Activated CD8-positive, alpha-beta memory T cell treated with anti-CD3 and anti-CD28 coated beads for 36 hours (primary cell): ENCODE data around the gene ZNF101. TPM values are rescaled to one million over a fixed set of nuclear protein-coding genes. Genes with fewer than 3 reads are reported as not detected.

Source experiments
- CTCF ChIA-PET: fragments of 350-600 bp; sonication (Branson Sonifier 250); formaldehyde crosslinking; loops from one replicate; lab custom pipeline; 2021; ENCODE audit warnings: antibody characterized with exemption; lab: Charles Lee
- POLR2A ChIA-PET: fragments of 350-600 bp; sonication (Branson Sonifier 250); formaldehyde crosslinking; loops from one replicate; lab custom pipeline; 2021; ENCODE audit warnings: antibody characterized with exemption; lab: Charles Lee
- total RNA-seq, 2 experiments: library from RNA; stranded (reverse); gene quantifications; one replicate each; pipeline ENCODE4 v1.2.3, GENCODE V29; 2021

ZNF101 gene
- total RNA-seq, result 10 to 100 TPM; 63.9 to 65.7 TPM

- POLR2A ChIA-PET, result interaction anchor here (0.9 to 2.2 kb wide), 4 partner anchors 70 to 198 kb away, joined by 3 to 14 read pairs (median 5); partner anchors contain the start of genes ZNF253 and ZNF506
These were observed at the start of gene ZNF101 for GRCh38 chr19:19668230-19669012. TSS of gene ZNF101 (plus strand) at chr19:19668839. CDS start at chr19:19668964, 125 bp downstream.

GRCh38 chr19:19619181-19619848 lies 49.3 kb upstream of the ZNF101 start:
- ChIA-PET CTCF (interaction anchor here (0.7 to 1.3 kb wide), 2 partner anchors 25 to 157 kb away, joined by 5 to 9 read pairs; partner anchors contain the start of gene GMIP), POLR2A (interaction anchor here (1.3 kb wide), 1 partner anchor 9 kb away, joined by 4 read pairs; the partner anchor contains the start of gene LPAR2)

More at GRCh38 chr19:19668230-19669012, at the start of gene ZNF101:
- CTCF ChIA-PET, result interaction anchor here (0.6 to 1.4 kb wide), 4 partner anchors 25 to 273 kb away, joined by 3 to 6 read pairs (median 5); partner anchors contain the start of genes GMIP, ZNF14 and ZNF506

GRCh38 chr19:19619849-19620210 lies 48.8 kb upstream of the ZNF101 start:
- POLR2A ChIA-PET, result no interaction called here
- CTCF ChIA-PET, result interaction anchor here (1.2 to 1.3 kb wide), 2 partner anchors 17 to 24 kb away, joined by 3 to 9 read pairs; partner anchors contain the start of gene GMIP

GRCh38 chr19:19623383-19623782 lies 45.3 kb upstream of the ZNF101 start:
- ChIA-PET POLR2A (no interaction called here), CTCF (interaction anchor here (1.4 to 1.9 kb wide), 2 partner anchors 34 to 69 kb away, joined by 6 to 7 read pairs; no protein-coding TSS in a partner anchor)

- ChIA-PET POLR2A (no interaction called here), CTCF (interaction anchor here (1.9 kb wide), 1 partner anchor 70 kb away, joined by 7 read pairs; no protein-coding TSS in a partner anchor)
These were observed 44.5 kb upstream of the ZNF101 start for GRCh38 chr19:19624032-19624570.

GRCh38 chr19:19626516-19627472 lies 41.8 kb upstream of the ZNF101 start:
- POLR2A ChIA-PET, result interaction anchor here (0.6 to 1.2 kb wide), 3 partner anchors 21 to 37 kb away, joined by 3 to 6 read pairs (median 5); no protein-coding TSS in a partner anchor
- CTCF ChIA-PET, result interaction anchor here (0.5 to 1.4 kb wide), 3 partner anchors 14 to 17 kb away, joined by 3 to 5 read pairs (median 3); partner anchors contain the start of gene GMIP

GRCh38 chr19:19627621-19628500 lies 40.8 kb upstream of the ZNF101 start, which contains the start of gene LPAR2:
TSS of gene LPAR2 (minus strand) at chr19:19628220. CDS start at chr19:19627275, 945 bp downstream.
- POLR2A ChIA-PET, result interaction anchor here (0.7 to 1.2 kb wide), 6 partner anchors 9 to 38 kb away, joined by 3 to 5 read pairs (median 4); partner anchors contain the start of gene PBX4
- CTCF ChIA-PET, result interaction anchor here (0.5 to 1.8 kb wide), 6 partner anchors 15 to 95 kb away, joined by 3 to 9 read pairs (median 4); partner anchors contain the start of gene GMIP

- POLR2A ChIA-PET, result interaction anchor here (0.7 to 1.1 kb wide), 5 partner anchors 9 to 38 kb away, joined by 3 to 4 read pairs (median 3); partner anchors contain the start of gene PBX4
- CTCF ChIA-PET, result interaction anchor here (0.7 to 1.8 kb wide), 5 partner anchors 11 to 121 kb away, joined by 3 to 9 read pairs (median 4); no protein-coding TSS in a partner anchor
These were observed 40.0 kb upstream of the ZNF101 start for GRCh38 chr19:19628501-19629134.

- POLR2A ChIA-PET, result no interaction called here
- CTCF ChIA-PET, result no interaction called here
These were observed 38.6 kb upstream of the ZNF101 start for GRCh38 chr19:19630062-19630414.

GRCh38 chr19:19630426-19630825 lies 38.2 kb upstream of the ZNF101 start:
- ChIA-PET POLR2A (no interaction called here), CTCF (no interaction called here)

GRCh38 chr19:19631346-19631745 lies 37.3 kb upstream of the ZNF101 start:
- CTCF ChIA-PET, result interaction anchor here (1.0 kb wide), 1 partner anchor 13 kb away, joined by 3 read pairs; no protein-coding TSS in a partner anchor
- POLR2A ChIA-PET, result no interaction called here

- CTCF ChIA-PET, result interaction anchor here (1.7 kb wide), 1 partner anchor 11 kb away, joined by 8 read pairs; the partner anchor contains the start of gene GMIP
- POLR2A ChIA-PET, result no interaction called here
These were observed 36.0 kb upstream of the ZNF101 start for GRCh38 chr19:19632661-19633060.

- ChIA-PET POLR2A (interaction anchor here (0.6 kb wide), 2 partner anchors 27 to 45 kb away, joined by 5 to 7 read pairs; no protein-coding TSS in a partner anchor), CTCF (interaction anchor here (1.5 to 1.7 kb wide), 2 partner anchors 10 to 102 kb away, joined by 4 to 8 read pairs; partner anchors contain the start of gene GMIP)
These were observed 34.7 kb upstream of the ZNF101 start for GRCh38 chr19:19633711-19634515.

GRCh38 chr19:19634516-19635312 lies 33.9 kb upstream of the ZNF101 start:
- CTCF ChIA-PET, result interaction anchor here (1.5 to 1.7 kb wide), 2 partner anchors 9 to 103 kb away, joined by 4 to 8 read pairs; partner anchors contain the start of gene GMIP

More at GRCh38 chr19:19634516-19635312, 33.9 kb upstream of the ZNF101 start:
- POLR2A ChIA-PET, result interaction anchor here (0.6 kb wide), 1 partner anchor 44 kb away, joined by 5 read pairs; no protein-coding TSS in a partner anchor
